ENCODE results near the gene MOV10L1.
A peak's percentile ranks its signal among the peaks of the same experiment; 100 is the strongest.

MOV10L1 gene

DNA sequence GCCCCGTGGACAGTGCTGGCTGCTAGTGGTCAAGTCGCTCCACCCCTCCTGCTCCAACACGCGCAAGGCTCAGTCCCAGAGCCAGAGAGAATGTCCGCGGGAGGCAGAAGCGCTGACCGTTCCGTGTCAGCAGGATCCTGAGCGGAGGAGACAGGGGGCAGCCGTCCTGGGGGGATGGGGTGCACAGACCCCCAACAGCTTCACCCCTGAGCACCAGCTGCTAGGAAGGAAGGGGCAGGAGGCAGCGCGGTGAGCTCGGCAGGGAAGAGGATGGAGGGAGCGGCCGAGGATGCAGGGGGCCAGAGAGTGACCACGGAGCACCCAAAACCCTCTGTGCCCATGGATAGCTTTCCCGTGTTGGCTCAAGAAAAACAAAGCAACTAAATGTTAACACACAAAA is 25.4 kb upstream of the MOV10L1 start:
- H3K27me3 Mint-ChIP-seq = peaks cover 13 to 27% of the 10 kb centered on the region in 2 donors
- DNase-seq (no peak), ATAC-seq (replicated peaks) (no peak)
- peaks cover 0 to 9% of the 10 kb centered on the region in 2 donors for H3K4me1 Mint-ChIP-seq
- no peaks in the 10 kb centered on the region for H3K36me3 Mint-ChIP-seq
- H3K4me3 Mint-ChIP-seq = no peak overlapping the region
- H3K9me3 Mint-ChIP-seq = no peaks in the 10 kb centered on the region
- no peak overlapping the region for H3K27ac Mint-ChIP-seq

DNA sequence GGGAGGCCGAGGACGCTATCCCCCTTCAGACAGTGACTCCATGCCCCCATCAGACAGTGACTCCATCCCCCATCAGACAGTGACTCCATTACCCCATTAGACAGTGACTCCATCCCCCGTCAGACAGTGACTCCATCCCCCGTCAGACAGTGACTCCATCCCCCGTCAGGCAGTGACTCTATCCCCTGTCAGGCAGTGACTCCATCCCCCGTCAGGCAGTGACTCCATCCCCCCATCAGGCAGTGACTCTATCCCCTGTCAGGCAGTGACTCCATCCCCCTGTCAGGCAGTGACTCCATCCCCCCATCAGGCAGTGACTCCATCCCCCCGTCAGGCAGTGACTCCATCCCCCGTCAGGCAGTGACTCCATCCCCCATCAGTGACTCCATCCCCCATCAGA is 22.6 kb upstream of the MOV10L1 start:
- Mint-ChIP-seq H3K27ac (no peak overlapping the region), H3K27me3 (peaks cover 4 to 6% of the 10 kb centered on the region in 2 donors), H3K4me1 (no peaks in the 10 kb centered on the region), H3K36me3 (no peaks in the 10 kb centered on the region), H3K4me3 (no peak overlapping the region), H3K9me3 (no peaks in the 10 kb centered on the region)
- no peak for ATAC-seq (replicated peaks)
- DNase-seq = no peak

DNA sequence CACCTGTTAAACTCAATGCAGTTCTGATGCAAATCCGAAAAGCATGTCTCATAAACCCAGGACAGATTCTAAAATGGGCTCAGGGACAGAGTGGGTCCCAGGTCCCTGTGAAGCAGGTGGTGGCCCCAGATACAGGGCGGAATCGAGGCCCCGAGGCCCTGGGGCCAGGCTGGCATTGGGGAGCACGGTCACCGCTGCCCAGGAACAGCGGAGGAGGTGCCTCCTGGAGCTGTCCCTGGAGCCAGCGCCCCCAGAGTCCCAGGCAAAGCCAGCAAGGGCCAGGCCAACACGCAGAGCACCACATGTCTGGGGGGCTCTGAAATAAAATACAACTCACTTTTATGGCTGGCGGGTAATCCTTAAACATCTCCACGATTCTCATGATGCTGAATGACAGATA is 21.7 kb upstream of the MOV10L1 start:
- DNase-seq = no peak
- Mint-ChIP-seq H3K4me3 (no peak overlapping the region), H3K36me3 (no peaks in the 10 kb centered on the region), H3K27me3 (peaks cover 4 to 6% of the 10 kb centered on the region in 2 donors), H3K4me1 (no peaks in the 10 kb centered on the region), H3K9me3 (no peaks in the 10 kb centered on the region), H3K27ac (no peak overlapping the region)
- ATAC-seq (replicated peaks) = no peak

DNA sequence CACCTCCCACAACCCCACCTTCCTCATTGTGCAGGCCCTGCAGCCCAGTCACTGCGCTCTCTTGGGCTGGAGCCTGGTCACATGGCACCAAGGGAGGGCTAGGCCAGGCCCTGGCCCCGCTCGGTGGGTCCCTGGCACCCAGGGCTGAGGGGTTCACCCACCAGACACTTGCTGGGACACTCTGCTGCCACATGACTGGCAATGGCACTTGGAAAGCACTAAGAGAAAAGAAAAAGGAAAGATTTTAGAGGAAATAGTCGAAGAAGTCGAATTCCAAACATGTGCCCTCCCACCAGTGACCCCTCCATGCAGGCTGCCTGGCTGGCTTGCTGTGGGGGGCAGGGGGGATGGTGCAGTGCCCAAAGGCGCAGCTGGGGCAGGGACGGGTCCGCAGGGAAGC is 19.4 kb upstream of the MOV10L1 start:
- Mint-ChIP-seq H3K4me3 (no peak overlapping the region), H3K36me3 (no peaks in the 10 kb centered on the region), H3K9me3 (no peaks in the 10 kb centered on the region), H3K4me1 (peaks cover 0 to under 1% of the 10 kb centered on the region in 2 donors), H3K27ac (no peak overlapping the region), H3K27me3 (peaks cover 0 to 4% of the 10 kb centered on the region in 2 donors)
- no peak for DNase-seq
- no peak for ATAC-seq (replicated peaks)

DNA sequence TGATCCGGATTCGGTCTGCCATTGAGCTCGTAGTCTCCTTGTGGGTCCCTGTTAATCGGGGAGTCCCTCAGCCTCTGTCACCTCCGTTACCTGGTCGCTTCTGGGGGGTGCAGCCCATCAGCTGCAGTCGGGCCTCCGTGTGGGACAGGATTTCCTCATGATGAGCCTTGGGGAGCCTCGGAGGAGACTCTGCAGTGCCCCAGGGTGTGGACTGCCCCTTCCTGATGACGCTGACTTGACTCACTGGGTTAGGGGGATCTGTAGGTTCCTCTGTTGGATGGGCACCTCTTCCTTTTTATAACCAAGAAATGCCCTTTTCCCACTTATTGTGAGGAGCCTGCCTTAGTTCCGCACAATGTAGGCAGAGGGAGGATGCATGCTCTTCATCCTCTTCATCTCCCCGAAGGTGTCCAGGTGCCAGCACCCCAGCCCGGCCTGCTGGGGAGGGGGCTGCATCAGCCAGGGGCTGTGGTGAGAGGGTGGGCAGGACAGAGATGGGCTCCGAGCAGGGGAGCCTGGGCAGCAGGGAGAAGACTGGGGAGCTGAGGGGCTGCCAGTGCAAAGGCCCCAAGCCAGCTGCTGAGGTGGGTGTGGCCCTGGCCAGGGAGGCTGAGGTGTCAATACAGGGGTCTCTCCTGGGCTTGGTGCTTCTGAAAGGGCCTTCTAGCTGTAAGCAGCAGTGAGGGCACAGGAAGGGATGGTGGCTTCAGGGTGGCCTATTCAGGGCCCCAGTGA is 18.2 kb upstream of the MOV10L1 start:
- ATAC-seq (replicated peaks) (no peak), DNase-seq (no peak)
- H3K9me3 Mint-ChIP-seq = no peaks in the 10 kb centered on the region
- H3K4me3 Mint-ChIP-seq = no peak overlapping the region
- H3K27me3 Mint-ChIP-seq = peaks cover 0 to 4% of the 10 kb centered on the region in 2 donors
- H3K36me3 Mint-ChIP-seq = no peaks in the 10 kb centered on the region
- no peak overlapping the region for H3K27ac Mint-ChIP-seq
- peaks cover 4 to 7% of the 10 kb centered on the region in 2 donors for H3K4me1 Mint-ChIP-seq

DNA sequence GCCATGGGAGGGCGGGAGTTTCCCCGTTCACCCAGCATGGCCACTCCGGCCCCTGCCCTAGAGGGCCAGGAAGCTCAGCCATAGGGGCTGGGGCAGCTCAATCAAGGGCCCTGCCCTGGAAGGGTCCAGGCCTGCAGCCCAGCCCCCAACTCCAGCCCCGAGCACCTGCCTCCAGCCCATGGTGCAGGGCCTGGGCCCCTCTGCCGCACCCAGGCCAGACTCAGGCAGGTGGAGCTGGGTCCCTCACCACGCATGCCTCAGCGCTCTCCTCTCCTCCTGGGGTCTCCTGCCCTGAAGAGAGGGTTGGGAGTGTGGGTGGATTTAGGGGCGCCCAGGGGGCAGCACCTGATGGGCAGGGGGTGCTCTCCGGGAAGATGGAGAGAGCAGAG is 17.6 kb upstream of the MOV10L1 start:
- Mint-ChIP-seq H3K36me3 (no peaks in the 10 kb centered on the region), H3K4me3 (no peak overlapping the region)

DNA sequence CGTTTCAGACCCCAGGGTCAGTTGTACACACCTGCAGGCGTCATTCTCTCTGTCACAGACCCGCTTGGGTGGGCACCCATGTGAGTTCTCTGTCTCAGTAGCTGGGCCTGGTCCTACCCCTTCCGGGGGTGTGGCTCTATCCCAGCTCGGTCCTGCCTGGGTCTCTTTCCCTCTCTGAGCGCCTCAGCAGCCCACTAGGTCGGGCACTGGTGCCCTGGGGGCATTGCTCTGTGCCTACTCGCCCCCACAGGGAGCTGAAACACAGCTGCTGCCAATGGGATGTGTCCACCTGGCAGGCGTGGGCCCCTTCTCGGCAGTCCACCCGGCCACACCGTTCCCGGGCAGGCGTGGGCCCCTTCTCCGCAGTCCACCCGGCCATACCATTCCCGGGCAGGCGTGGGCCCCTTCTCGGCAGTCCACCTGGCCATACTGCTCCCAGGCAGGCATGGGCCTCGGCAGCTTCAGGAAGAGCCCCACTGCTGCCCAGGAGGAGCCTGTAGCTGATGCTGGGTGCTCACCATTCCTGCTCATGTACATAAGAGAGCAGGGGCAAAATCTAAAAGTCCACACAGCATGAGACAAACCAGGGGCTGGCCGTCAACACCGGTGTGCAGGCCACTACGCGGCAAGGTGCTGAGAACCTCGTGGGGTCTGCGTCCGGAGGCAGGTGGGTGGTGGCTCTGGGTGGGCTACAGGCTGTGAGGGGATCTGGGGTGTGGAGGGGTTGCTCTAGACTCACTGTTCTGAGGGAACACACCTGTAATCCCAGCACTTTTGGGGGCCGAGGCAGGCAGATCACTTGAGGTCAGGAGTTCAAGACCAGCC is 16.9 kb upstream of the MOV10L1 start:
- Mint-ChIP-seq H3K27me3 (peaks cover 0 to 4% of the 10 kb centered on the region in 2 donors), H3K4me1 (peaks cover 4 to 7% of the 10 kb centered on the region in 2 donors), H3K27ac (no peak overlapping the region), H3K36me3 (no peaks in the 10 kb centered on the region), H3K9me3 (no peaks in the 10 kb centered on the region), H3K4me3 (no peak overlapping the region)
- no peak for DNase-seq
- ATAC-seq (replicated peaks) = no peak

More for the DNA sequence above, 17.6 kb upstream of the MOV10L1 start:
- ATAC-seq (replicated peaks) = no peak
- no peak overlapping the region for H3K27ac Mint-ChIP-seq
- H3K27me3 Mint-ChIP-seq = peaks cover 0 to 4% of the 10 kb centered on the region in 2 donors
- H3K9me3 Mint-ChIP-seq = no peaks in the 10 kb centered on the region
- no peak for DNase-seq
- peaks cover 4 to 7% of the 10 kb centered on the region in 2 donors for H3K4me1 Mint-ChIP-seq

DNA sequence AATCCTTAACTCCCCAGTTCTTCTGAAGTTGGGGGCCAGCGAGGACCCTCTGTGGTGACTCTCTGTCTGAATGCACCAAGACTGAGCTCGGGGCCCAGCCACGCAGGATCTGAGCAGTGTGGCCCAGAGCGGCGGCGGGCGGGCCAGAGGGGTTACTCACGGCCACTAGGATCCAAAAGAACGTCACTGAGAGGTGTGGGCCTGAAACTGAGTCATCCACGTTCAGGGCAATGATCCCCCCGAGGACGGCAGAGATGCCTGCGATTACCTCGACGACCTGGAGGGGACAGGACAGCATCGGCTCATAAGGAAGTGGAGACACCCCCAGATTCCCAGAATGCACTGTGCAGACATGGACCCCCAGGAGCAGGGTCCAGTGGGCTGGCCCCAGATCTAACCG is 15.8 kb upstream of the MOV10L1 start:
- Mint-ChIP-seq H3K4me1 (peaks cover 4 to 7% of the 10 kb centered on the region in 2 donors), H3K4me3 (no peak overlapping the region), H3K9me3 (no peaks in the 10 kb centered on the region), H3K27ac (no peak overlapping the region), H3K36me3 (no peaks in the 10 kb centered on the region), H3K27me3 (peaks cover 0 to 4% of the 10 kb centered on the region in 2 donors)
- DNase-seq (no peak), ATAC-seq (replicated peaks) (no peak)

DNA sequence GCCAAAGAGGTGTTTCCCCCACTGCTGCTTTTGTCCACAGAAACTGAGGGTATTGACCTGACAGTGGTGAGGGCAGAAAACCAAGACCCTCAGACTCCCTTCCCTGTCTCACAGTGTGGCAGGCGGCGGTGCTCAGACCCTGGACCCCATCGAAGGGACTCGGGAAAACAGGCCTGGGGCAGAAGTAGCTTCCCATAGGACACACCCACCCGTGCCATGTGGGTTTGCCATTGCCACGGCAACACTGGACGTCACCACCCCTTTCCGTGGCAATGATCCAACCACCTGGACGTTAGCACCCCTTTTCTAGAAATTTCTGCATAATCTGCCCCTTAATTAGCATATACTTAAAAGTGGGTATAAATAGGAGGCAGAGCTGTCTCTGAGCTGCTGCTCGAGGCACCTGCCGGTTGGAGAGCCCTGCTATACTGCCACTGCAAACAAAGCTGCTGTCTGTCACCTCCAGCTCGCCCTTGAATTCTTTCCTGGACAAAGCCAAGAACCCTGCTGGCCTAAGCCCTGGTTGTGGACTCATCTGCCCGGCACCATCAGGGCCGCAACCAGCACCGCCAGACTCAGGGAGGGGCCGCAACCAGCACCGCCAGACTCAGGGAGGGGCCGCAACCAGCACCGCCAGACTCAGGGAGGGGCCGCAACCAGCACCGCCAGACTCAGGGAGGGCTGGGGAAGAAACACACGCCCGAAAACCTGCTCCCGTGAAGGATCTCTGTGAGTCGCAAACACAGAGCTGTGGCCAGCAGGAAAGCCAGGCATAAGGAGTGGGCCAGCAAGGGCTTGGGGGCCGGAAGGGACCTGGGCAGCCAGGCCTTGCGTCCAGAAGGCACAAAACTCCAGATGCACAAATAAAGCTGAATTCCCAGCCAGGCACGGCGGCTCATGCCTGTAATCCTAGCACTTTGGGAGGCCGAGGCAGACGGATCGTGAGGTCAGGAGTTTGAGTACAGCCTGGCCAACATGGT is 15.0 kb upstream of the MOV10L1 start:
- peaks cover 4 to 7% of the 10 kb centered on the region in 2 donors for H3K4me1 Mint-ChIP-seq
- ATAC-seq (replicated peaks) (no peak), DNase-seq (no peak)
- H3K36me3 Mint-ChIP-seq = no peaks in the 10 kb centered on the region
- no peaks in the 10 kb centered on the region for H3K27me3 Mint-ChIP-seq
- no peaks in the 10 kb centered on the region for H3K9me3 Mint-ChIP-seq
- H3K27ac Mint-ChIP-seq = peak overlapping the region; percentile 59
- no peak overlapping the region for H3K4me3 Mint-ChIP-seq

DNA sequence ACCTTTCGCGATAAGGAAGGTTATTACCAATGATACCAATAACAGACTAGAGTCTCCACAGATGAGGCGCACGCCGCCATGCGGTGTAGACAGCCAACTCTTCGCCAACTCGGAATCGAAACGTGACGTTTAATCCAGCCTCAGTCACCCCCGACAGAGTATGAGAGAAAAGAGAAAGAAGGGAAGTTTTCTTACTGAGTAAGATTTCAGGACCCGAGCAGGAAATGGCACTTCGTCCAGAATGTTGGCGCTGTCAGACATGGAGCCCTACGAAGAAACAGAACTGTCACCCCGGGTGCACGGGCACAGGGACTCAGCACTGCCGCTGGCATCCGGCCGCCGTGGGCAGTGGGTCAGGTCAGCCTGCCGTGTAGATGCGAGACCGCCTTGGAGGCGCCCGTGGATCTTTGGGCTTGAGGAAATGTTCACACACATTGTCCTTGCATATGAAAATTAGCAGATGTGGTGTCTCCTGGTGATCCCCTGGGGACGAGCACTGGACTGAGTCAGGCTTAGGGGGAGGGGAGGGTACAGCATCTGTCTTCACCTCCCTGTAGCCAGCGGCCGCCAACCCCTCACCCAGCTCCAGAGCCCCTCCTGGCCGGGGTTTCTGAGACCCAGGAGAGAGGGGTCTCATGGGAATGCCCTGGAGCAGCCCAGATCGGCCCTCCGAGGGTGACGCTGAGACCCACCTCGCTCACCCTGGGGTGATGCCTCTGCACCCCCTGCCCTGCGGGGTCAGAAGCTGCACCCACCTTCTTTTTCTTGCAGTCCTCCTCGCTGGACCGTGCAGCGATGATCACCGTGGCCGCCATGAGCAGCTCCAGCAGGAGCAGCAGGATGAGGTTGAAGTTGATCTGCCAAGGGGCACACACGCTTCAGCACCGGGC is 12.9 kb upstream of the MOV10L1 start:
- no peaks in the 10 kb centered on the region for H3K36me3 Mint-ChIP-seq
- H3K9me3 Mint-ChIP-seq = no peaks in the 10 kb centered on the region
- H3K4me3 Mint-ChIP-seq = no peak overlapping the region
- ATAC-seq (replicated peaks) (no peak), DNase-seq (no peak)
- no peak overlapping the region for H3K27ac Mint-ChIP-seq
- peaks cover 13 to 14% of the 10 kb centered on the region in 2 donors for H3K27me3 Mint-ChIP-seq
- peaks cover 4 to 7% of the 10 kb centered on the region in 2 donors for H3K4me1 Mint-ChIP-seq

DNA sequence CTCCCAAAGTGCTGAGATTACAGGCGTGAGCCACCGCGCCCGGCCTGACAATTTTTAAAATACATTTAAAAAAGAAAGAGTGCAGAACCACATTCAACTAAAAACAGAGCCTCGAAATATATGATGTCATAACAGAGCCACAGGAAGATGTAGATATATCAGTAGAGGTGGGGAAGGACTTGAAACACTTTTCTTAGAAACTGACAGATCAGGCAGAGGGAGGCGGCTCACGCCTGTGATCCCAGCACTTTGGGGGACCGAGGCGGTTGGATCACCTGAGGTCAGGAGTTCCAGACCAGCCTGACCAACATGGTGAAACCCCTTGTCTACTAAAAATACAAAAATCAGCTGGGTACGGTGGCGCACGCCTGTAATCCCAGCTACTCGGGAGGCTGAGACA is 11.6 kb upstream of the MOV10L1 start:
- no peak overlapping the region for H3K27ac Mint-ChIP-seq
- H3K9me3 Mint-ChIP-seq = no peaks in the 10 kb centered on the region
- H3K4me1 Mint-ChIP-seq = peaks cover 4 to 7% of the 10 kb centered on the region in 2 donors
- H3K4me3 Mint-ChIP-seq = no peak overlapping the region
- peaks cover 24 to 27% of the 10 kb centered on the region in 2 donors for H3K27me3 Mint-ChIP-seq
- no peak for DNase-seq
- no peaks in the 10 kb centered on the region for H3K36me3 Mint-ChIP-seq
- ATAC-seq (replicated peaks) = no peak

DNA sequence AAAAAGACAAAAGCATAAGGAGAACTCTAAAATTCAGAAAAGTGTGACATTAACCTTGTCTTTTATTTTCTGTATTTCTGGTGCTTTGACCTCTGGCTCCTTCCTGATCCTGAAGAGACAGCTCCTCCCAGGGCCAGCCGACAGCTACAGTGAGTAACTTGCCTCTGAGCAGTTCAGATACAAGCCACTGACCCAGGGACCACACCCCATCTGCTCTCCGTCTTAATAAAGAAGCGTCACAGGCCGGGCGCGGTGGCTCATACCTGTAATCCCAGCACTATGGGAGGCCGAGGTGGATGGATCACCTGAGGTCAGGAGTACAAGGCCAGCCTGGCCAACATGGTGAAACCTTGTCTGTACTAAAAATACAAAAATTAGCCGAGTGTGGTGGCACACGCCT is 11.0 kb upstream of the MOV10L1 start:
- no peak overlapping the region for H3K4me3 Mint-ChIP-seq
- H3K9me3 Mint-ChIP-seq = no peaks in the 10 kb centered on the region
- no peak overlapping the region for H3K27ac Mint-ChIP-seq
- no peaks in the 10 kb centered on the region for H3K36me3 Mint-ChIP-seq
- H3K4me1 Mint-ChIP-seq = peaks cover 4 to 7% of the 10 kb centered on the region in 2 donors
- peaks cover 27 to 32% of the 10 kb centered on the region in 2 donors for H3K27me3 Mint-ChIP-seq
- DNase-seq = no peak
- ATAC-seq (replicated peaks) = no peak

DNA sequence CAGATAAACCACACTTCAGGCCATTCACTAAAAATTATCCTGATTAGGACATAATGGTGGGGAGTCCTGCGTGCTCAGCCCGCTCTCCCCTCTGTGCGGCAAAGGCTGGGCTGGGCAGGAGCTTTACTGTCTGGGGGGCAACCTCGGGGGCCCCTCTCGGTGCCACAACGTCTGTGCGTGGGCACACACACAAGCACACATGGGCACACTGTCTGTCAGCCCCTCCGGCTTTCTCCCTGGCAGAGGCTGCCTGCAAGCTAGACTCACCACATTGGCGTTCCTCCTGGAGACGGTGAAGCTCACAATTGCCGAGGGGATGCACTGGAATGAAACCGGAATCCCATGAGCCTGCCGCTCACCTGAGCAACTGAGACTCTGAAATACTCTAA is 9.7 kb upstream of the MOV10L1 start:
- no peak overlapping the region for H3K27ac Mint-ChIP-seq
- DNase-seq = no peak
- no peaks in the 10 kb centered on the region for H3K9me3 Mint-ChIP-seq
- peaks cover 4 to 7% of the 10 kb centered on the region in 2 donors for H3K4me1 Mint-ChIP-seq
- no peaks in the 10 kb centered on the region for H3K36me3 Mint-ChIP-seq
- no peak for ATAC-seq (replicated peaks)
- H3K27me3 Mint-ChIP-seq = peaks cover 28 to 38% of the 10 kb centered on the region in 2 donors
- H3K4me3 Mint-ChIP-seq = no peak overlapping the region

Data from stimulated activated naive B cell treated with anti-CD40 and anti-IgM and Interleukin-4, amounts not matched to agents 10 μg/mL and 1 μg/mL and 100 μg/mL, for 72 hours (primary cell).